Memory B cell (primary cell): ENCODE measurements around the gene ADAMTS9.

Experiments
- ATAC-seq: fragments of 150-1000 bp; cut with Tn5 transposase; 2 replicates; pipeline ENCODE4 v1.10.0; 2021; ENCODE audit warnings: low read depth, mild to moderate bottlenecking, moderate library complexity
- DNase-seq, 2 donors: peaks; one replicate each; pipeline ENCODE4 v3.0.0; 2022; ENCODE audit warnings: low spot score in 2 of 2
- H3K27ac Mint-ChIP-seq: one replicate; pipeline ENCODE4 v1.8.0; 2022; ENCODE audit warnings: mild to moderate bottlenecking, moderate library complexity, mixed read lengths
- H3K27me3 Mint-ChIP-seq: one replicate; pipeline ENCODE4 v1.8.0; 2022; ENCODE audit warnings: mixed read lengths
- H3K36me3 Mint-ChIP-seq: one replicate; pipeline ENCODE4 v1.8.0; 2022; ENCODE audit warnings: mild to moderate bottlenecking, mixed read lengths
- H3K4me1 Mint-ChIP-seq: one replicate; pipeline ENCODE4 v1.8.0; 2022; ENCODE audit warnings: mixed read lengths
- H3K4me3 Mint-ChIP-seq: one replicate; pipeline ENCODE4 v1.8.0; 2022; ENCODE audit warnings: mild to moderate bottlenecking, moderate library complexity, mixed read lengths
- H3K9me3 Mint-ChIP-seq: one replicate; pipeline ENCODE4 v1.8.0; 2022; ENCODE audit warnings: mixed read lengths

ADAMTS9 gene

DNA sequence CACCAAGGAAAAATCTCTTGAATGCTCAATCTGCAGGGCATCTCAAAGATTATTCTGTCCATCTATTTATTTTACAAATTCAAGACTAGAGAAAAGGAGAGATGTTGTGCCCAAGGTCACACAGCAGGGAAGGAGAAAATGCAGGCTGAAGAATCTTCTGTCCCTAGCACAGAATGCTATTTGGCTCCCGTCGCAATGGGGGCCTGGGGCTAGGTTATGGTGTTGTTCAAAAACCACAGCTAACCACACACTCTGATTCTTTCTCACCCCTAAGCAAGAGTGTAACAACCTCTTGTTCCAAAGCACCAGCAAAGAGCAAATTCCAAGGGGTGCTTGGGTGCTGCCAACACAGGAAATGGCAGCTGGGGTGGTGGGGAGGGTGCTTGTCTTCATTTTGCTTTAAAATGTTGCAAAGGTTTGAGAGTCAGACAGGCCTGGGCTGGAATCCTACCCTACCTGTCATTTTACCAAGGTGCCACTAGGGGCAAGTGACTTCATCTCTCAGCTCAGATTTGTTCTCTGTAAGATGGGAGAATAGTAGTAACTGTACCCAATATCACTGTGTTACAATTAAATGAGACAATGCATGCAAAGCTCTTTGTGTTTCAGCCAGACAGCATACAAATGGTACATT, 112.5 kb downstream of the ADAMTS9 start:
- Mint-ChIP-seq H3K36me3 (no peaks in the 10 kb centered on the region), H3K4me1 (no peaks in the 10 kb centered on the region), H3K9me3 (peaks cover 2% of the 10 kb centered on the region), H3K27me3 (no peaks in the 10 kb centered on the region), H3K27ac (no peak overlapping the region), H3K4me3 (no peak overlapping the region)
- DNase-seq (no peak), ATAC-seq (no peak)

DNA sequence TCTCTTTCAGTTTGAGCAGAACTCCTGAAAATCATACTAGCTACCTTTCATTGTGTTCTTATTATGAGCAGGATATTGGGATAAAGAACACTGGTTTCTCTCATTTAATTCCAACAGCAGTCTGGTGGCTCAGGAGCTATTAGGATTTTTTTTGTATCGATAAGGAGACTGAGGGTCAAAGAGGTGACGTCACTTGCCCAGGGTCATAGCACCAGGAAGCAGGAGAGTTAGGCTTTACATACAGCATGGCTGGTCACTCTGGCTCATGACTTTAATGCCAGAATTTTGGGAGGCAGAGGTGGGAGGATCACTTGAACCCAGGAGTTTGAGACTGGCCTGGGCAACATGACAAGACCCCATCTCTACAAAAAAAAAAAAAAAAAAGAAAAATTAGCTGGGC, 113.6 kb downstream of the ADAMTS9 start:
- no peak for DNase-seq
- no peaks in the 10 kb centered on the region for H3K36me3 Mint-ChIP-seq
- H3K27ac Mint-ChIP-seq: no peak overlapping the region
- ATAC-seq: no peak
- peaks cover 2% of the 10 kb centered on the region for H3K9me3 Mint-ChIP-seq
- H3K4me3 Mint-ChIP-seq: no peak overlapping the region
- H3K27me3 Mint-ChIP-seq: peaks cover 1% of the 10 kb centered on the region
- no peaks in the 10 kb centered on the region for H3K4me1 Mint-ChIP-seq

DNA sequence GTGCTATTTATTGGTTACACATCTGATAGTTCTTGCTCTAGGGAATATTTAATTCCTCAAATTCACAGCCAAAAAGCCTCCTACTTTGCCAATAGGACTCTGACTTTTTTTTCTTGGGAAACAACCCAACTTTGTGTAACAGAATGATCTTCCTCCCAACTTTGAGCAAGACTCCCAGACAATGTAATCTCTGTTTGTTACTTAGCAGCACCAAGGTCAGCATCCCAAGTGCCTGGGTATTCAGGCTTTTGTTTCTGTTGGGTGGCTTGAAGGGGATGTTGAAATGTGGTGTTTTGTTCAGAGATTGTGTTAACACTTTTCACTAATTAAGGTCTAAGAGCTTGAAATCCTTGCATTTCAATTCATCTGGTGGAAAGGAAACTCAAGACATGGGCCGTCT, 115.8 kb downstream of the ADAMTS9 start:
- Mint-ChIP-seq H3K36me3 (no peaks in the 10 kb centered on the region), H3K4me1 (no peaks in the 10 kb centered on the region), H3K27me3 (peaks cover 1% of the 10 kb centered on the region), H3K4me3 (no peak overlapping the region), H3K27ac (no peak overlapping the region), H3K9me3 (no peaks in the 10 kb centered on the region)
- DNase-seq: no peak
- ATAC-seq: no peak

DNA sequence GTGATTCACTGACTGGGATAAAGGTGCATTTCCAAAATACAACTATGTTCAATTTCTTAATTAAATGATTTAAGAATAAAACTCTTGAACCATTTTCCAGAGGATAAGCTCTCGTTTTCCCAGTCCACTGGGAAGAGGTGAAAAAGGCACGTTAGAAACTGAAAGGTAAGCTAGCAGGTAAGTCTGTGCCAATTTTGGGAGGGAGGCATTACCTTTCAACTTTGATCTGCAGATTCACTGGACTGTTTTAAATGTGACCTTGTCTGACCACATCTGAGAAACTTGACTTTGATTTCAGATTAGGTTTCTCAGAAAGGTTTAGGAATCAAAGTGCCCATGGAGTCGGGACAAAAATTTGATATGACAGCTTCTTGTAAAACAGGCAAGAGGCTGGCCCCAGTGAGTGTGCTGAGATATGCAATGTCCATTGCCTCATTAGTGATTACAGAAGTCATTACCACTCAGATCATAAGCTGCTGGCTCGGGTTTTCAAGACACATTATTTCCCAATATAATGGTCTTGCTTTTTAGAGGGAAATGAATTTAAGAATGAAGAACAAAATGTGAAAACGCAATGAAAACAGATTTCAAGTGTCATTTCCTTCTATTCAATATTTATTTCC, 118.8 kb downstream of the ADAMTS9 start:
- Mint-ChIP-seq H3K36me3 (no peaks in the 10 kb centered on the region), H3K4me1 (no peaks in the 10 kb centered on the region), H3K27me3 (peaks cover 1% of the 10 kb centered on the region), H3K9me3 (no peaks in the 10 kb centered on the region), H3K4me3 (no peak overlapping the region), H3K27ac (no peak overlapping the region)
- no peak for ATAC-seq
- DNase-seq: no peak

DNA sequence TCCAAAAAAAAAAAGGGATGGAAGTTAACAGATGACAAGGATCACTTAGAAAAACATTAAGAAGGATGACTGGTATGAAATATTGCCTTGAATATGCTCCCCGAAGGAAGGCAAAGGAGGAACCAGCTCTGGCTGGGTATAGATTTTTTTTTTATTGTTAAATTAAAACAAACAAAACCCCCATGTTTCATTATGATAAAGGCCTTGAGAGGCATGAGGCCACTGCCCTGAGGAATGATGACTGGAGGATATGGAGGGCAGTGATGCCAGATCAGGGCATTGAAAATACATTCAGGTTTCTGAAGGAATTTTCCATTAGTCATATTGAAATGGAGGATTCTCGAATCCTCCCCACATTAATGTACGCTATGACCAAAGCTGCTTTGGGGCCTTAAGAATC, 120.9 kb downstream of the ADAMTS9 start:
- H3K27me3 Mint-ChIP-seq: peaks cover 1% of the 10 kb centered on the region
- H3K9me3 Mint-ChIP-seq: no peaks in the 10 kb centered on the region
- H3K4me1 Mint-ChIP-seq: no peaks in the 10 kb centered on the region
- ATAC-seq (no peak), DNase-seq (no peak)
- no peak overlapping the region for H3K4me3 Mint-ChIP-seq
- H3K36me3 Mint-ChIP-seq: no peaks in the 10 kb centered on the region
- H3K27ac Mint-ChIP-seq: no peak overlapping the region

DNA sequence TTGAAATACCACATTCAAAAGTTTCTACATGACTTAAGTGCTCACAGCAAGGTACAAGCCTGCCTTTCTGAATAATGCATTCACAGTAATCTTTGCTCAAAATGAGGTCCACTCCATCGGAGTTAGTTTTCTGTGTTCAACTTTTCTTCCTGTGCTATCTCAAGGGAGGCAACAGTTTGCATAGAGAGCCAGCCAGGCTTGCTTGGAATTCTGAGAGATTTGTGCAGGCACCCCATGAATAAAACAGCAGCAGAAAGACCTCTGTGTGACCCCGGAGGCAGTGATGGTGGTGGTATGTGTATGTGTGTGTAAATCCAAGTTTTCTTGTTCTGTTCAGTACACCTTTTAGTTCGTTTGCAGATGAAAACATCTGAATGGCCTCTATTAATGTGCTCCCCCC, 124.0 kb downstream of the ADAMTS9 start:
- no peak overlapping the region for H3K27ac Mint-ChIP-seq
- H3K27me3 Mint-ChIP-seq: no peaks in the 10 kb centered on the region
- no peaks in the 10 kb centered on the region for H3K4me1 Mint-ChIP-seq
- DNase-seq (no peak), ATAC-seq (no peak)
- no peaks in the 10 kb centered on the region for H3K9me3 Mint-ChIP-seq
- no peaks in the 10 kb centered on the region for H3K36me3 Mint-ChIP-seq
- no peak overlapping the region for H3K4me3 Mint-ChIP-seq

DNA sequence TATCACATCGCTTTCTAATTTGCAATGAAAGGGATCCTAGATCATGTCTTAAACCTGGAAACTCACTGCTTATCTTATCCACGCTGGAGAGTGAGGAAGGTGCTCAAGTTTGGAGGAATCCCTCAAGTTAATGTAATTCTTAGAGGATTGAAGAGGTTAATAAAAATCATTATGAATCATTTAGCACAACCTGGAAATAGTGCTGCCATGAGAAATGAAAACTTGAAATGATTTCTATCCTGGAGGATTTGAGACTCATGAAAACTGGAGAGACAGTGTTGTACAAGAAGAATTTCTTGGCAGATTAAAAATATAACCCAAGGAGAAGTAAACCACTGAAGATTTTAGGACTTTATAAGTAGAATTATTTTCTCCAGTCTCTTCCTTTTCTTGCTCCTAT, 125.9 kb downstream of the ADAMTS9 start:
- Mint-ChIP-seq H3K27ac (no peak overlapping the region), H3K27me3 (peaks cover 1% of the 10 kb centered on the region), H3K4me1 (no peaks in the 10 kb centered on the region), H3K36me3 (no peaks in the 10 kb centered on the region), H3K9me3 (peaks cover 1% of the 10 kb centered on the region), H3K4me3 (no peak overlapping the region)
- ATAC-seq (no peak), DNase-seq (no peak)

DNA sequence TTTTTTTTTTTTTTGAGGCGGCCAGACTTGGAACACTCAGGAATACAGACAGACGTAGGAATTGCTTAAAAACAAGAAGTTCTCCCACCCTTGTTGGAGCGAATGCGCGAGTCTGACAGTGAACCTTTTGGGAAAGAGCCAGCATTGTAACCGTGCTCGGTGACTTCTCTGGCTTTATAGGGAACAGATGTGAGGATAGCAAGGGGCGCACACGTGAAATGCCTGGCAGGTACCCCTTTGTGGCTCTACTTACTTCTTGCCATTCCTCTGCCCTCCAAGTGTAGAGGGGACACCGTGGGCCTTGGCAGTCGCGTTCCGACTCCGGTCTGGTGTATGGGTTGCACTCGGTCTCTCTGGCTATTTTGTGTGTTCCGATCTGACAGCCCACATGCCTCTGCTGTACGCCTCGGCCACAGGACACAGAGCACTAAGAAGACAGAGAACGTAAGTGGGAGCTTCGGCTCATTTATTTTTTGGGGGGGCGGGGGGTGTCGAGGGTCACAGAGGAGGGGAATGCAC, 126.4 kb downstream of the ADAMTS9 start:
- Mint-ChIP-seq H3K36me3 (no peaks in the 10 kb centered on the region), H3K4me1 (no peaks in the 10 kb centered on the region), H3K9me3 (peaks cover 4% of the 10 kb centered on the region), H3K27ac (no peak overlapping the region), H3K4me3 (no peak overlapping the region), H3K27me3 (peaks cover 4% of the 10 kb centered on the region)
- ATAC-seq: no peak
- no peak for DNase-seq

DNA sequence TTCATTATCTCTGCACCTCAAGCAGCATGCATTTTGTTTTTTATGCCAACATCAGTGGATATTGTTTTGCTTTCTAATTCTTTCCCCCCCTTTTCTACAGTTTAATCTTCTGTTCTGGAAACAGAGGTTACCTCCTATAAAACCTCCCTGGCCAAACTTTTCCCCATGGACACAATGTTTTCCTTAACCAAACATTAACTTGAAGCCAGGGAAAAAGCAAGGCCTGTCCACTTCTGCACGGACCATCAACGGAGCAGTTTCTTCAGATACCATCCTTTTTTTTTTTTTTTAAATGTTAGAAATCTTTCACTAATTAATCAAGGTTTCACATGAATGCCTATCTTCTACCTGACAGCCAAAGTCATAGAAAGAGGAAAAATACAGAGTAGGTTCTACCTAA, 127.0 kb downstream of the ADAMTS9 start:
- Mint-ChIP-seq H3K27ac (no peak overlapping the region), H3K4me1 (no peaks in the 10 kb centered on the region), H3K27me3 (peaks cover 4% of the 10 kb centered on the region), H3K9me3 (peaks cover 4% of the 10 kb centered on the region), H3K4me3 (no peak overlapping the region), H3K36me3 (no peaks in the 10 kb centered on the region)
- ATAC-seq (no peak), DNase-seq (no peak)

DNA sequence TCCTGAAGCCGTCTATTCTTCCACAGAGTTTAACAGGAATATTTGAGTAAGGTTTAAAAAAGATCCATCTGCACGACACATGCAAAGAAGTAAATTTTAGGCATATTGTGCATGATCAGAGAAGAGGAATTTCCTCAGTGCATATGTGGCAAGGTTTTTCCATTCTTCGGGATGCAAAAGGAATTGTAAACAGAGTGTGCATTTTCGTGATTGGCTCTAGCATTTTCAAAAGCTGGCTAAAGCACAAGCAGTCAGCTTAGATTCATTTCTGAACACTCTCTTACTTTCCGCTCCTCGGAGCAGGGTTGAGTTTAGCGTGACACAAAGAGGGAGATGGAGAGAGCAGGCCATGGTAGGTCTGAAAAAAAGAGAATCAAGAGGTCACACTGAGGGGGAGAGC, 128.2 kb downstream of the ADAMTS9 start:
- no peak overlapping the region for H3K4me3 Mint-ChIP-seq
- H3K9me3 Mint-ChIP-seq: peaks cover 4% of the 10 kb centered on the region
- DNase-seq: no peak
- peaks cover 7% of the 10 kb centered on the region for H3K27me3 Mint-ChIP-seq
- H3K36me3 Mint-ChIP-seq: no peaks in the 10 kb centered on the region
- H3K4me1 Mint-ChIP-seq: no peaks in the 10 kb centered on the region
- H3K27ac Mint-ChIP-seq: no peak overlapping the region
- ATAC-seq: no peak

DNA sequence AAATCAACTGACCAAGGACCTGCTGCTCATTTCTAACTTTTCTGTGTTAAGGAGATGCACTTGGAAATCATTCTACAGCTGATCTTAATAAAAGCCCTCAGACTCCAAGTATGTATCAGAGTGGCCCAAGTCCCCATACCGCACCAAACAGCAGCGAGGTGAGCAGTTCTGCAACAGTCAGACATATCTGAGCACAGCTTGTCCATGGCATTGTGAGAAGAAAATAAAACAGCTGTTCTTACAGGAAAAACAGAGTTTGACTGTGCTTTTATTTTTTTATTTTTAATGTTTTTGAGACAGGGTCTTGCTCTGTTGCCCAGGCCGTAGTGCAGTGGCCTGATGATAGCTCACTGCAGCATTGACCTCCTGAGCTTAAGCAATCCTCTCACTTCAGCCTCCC, 131.8 kb downstream of the ADAMTS9 start:
- DNase-seq: no peak
- Mint-ChIP-seq H3K27me3 (peaks cover 10% of the 10 kb centered on the region), H3K36me3 (no peaks in the 10 kb centered on the region), H3K9me3 (peaks cover 4% of the 10 kb centered on the region), H3K4me1 (no peaks in the 10 kb centered on the region), H3K27ac (no peak overlapping the region), H3K4me3 (no peak overlapping the region)
- no peak for ATAC-seq

DNA sequence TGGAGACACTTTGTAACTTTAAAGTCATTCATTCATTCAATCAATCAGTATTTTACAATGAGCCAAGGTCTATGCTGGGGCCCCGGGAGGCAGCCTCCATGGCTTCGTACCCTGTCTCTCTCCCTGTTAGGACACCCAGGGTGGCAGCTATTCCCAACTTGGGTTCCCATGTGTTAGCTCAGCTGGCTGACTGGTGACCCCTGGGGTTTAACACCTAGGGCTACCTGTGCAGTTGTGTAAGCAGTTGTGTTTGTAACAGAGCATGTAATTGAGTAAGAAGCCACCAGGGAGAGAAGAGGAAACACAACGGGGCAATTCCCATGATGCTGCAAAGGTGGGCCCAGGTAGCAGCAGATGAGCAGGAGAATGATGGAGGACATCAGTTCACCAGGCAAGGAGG, 132.4 kb downstream of the ADAMTS9 start:
- Mint-ChIP-seq H3K27ac (no peak overlapping the region), H3K9me3 (peaks cover 4% of the 10 kb centered on the region), H3K4me3 (no peak overlapping the region), H3K4me1 (no peaks in the 10 kb centered on the region), H3K36me3 (no peaks in the 10 kb centered on the region), H3K27me3 (peaks cover 10% of the 10 kb centered on the region)
- ATAC-seq: no peak
- no peak for DNase-seq

DNA sequence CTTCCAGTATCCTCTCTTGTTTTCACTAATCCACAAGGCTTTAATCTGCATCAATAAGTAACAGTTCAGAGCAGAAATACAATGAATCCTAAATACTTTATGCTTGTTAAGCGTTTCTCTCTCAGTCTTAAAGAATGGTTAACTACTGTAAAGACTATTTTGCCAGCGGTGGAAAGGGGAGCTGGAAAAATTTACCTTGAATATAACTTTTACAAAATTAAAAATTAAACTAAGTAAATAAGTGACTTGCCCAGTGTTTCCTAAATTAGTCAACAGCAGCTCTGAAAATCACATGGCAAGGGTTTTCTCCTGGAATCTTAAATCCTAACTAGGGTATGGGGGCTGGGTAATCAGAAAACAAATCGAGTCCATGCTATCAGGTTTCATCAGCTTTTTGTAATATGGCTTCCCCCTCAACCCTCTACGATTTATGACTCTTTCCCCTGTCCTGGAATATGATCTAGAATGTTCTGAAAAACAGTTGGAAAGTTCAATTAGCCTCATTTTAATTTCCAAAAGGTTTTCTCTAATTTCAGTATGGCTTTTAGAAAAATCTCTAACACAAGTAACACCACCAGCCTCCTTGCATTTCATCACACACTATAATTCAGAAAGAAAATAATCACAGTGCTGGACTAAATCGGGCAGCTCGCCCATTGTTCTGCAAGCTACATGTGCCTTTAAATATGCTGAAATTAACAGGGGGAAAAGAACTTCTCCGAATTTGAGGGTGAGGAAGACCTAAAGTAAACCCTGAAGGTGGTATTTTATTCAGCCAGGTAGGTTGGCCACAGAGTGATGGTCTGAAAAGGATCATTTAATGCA, 133.5 kb downstream of the ADAMTS9 start:
- peaks cover 4% of the 10 kb centered on the region for H3K9me3 Mint-ChIP-seq
- no peaks in the 10 kb centered on the region for H3K4me1 Mint-ChIP-seq
- H3K36me3 Mint-ChIP-seq: no peaks in the 10 kb centered on the region
- no peak for DNase-seq
- no peak overlapping the region for H3K27ac Mint-ChIP-seq
- H3K4me3 Mint-ChIP-seq: no peak overlapping the region
- ATAC-seq: no peak
- H3K27me3 Mint-ChIP-seq: peaks cover 10% of the 10 kb centered on the region

DNA sequence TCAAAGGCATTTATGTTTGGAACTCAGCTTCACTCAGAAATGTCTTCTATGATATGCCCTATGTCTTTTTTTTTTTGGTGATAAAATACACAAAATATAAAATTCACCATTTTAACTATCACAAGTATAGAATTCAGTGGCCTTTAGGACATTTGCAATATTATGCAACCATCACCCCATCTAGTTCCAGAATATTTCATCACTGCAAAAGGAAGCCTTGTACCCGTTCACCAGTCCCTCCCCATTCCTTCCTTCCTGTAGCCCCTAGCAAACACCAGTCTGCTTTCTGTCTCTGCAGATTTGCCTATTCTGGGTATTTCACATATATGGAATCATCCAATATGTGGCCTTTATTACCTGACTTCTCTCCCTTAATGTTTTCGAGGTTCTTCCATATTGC, 134.8 kb downstream of the ADAMTS9 start:
- H3K4me3 Mint-ChIP-seq: no peak overlapping the region
- ATAC-seq: no peak
- peaks cover 10% of the 10 kb centered on the region for H3K27me3 Mint-ChIP-seq
- no peaks in the 10 kb centered on the region for H3K4me1 Mint-ChIP-seq
- H3K9me3 Mint-ChIP-seq: peaks cover 4% of the 10 kb centered on the region
- DNase-seq: no peak
- H3K36me3 Mint-ChIP-seq: no peaks in the 10 kb centered on the region
- no peak overlapping the region for H3K27ac Mint-ChIP-seq
